Subcutaneous adipose tissue (tissue), 4 donors: ENCODE data around the gene ATF6. TPM values are rescaled to one million over a fixed set of nuclear protein-coding genes. Genes with fewer than 3 reads are reported as not detected.

Experiments
- total RNA-seq, 4 donors: library from RNA; depleted of rRNA; stranded (reverse); fragments of >200 nt; gene quantifications; one replicate each; pipeline ENCODE4 v1.1.0, GENCODE V29; 2016
- TF ChIP-seq, protein P1 (sequence below): fragments of 450-650 bp; IDR thresholded peaks from one replicate; pipeline ENCODE4 v1.5.1; 2016; ENCODE audit warnings: low read depth, mild to moderate bottlenecking, control low read depth, antibody characterized with exemption, moderate library complexity

The ATF6 gene
- total RNA-seq, 4 donors from 2014 or later: 22.0 to 48.9 (median 30.4) TPM

- TF ChIP-seq, protein P1, sequence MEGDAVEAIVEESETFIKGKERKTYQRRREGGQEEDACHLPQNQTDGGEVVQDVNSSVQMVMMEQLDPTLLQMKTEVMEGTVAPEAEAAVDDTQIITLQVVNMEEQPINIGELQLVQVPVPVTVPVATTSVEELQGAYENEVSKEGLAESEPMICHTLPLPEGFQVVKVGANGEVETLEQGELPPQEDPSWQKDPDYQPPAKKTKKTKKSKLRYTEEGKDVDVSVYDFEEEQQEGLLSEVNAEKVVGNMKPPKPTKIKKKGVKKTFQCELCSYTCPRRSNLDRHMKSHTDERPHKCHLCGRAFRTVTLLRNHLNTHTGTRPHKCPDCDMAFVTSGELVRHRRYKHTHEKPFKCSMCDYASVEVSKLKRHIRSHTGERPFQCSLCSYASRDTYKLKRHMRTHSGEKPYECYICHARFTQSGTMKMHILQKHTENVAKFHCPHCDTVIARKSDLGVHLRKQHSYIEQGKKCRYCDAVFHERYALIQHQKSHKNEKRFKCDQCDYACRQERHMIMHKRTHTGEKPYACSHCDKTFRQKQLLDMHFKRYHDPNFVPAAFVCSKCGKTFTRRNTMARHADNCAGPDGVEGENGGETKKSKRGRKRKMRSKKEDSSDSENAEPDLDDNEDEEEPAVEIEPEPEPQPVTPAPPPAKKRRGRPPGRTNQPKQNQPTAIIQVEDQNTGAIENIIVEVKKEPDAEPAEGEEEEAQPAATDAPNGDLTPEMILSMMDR: no peak
Measured at GRCh38 chr1:161900160-161900559, 134.0 kb downstream of the ATF6 start.

- TF ChIP-seq, protein P1: no peak
Measured at GRCh38 chr1:161902182-161902581, 136.1 kb downstream of the ATF6 start.

GRCh38 chr1:161905269-161905884 lies 139.3 kb downstream of the ATF6 start:
- TF ChIP-seq, protein P1: no peak

GRCh38 chr1:161907265-161907664 lies 141.1 kb downstream of the ATF6 start:
- TF ChIP-seq, protein P1: no peak

DNA sequence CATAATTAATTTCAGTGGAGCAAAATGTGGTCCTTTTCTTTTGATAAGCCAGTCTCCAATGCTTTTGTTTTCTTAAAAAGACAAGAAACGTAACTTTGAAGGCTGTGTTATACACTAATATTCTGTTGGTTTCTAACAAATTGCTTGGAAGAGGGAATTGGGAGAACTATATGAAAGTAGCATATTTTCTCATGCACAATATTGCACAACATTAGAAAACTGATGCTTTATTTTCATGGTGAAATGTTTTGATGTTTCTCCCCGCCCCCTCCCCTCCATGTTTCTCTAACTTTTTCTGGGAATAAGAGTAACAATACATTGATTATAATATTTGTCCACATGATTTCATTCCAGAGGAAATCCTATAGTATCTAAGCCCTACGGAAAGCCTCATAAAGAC lies 142.1 kb downstream of the ATF6 start:
- TF ChIP-seq, protein P1: no peak

DNA sequence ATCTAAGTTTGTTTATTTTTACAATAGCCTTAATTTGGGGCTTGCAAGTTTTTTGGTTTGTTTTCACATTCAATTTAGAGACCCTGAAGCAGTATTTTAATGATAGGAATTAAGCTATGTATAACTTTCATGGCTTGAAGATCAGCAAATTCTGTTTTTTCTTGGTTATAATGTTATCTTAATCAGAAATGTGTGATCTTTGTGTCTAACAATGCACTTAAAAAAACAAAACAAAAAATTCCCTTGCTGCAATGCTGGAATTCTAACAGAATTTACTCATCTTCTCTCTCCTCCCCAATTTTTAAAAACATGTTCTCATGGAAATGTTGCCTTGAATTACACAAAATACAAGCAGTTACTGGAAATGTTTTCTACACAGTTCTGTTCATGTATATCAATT lies 144.5 kb downstream of the ATF6 start:
- TF ChIP-seq, protein P1: no peak

DNA sequence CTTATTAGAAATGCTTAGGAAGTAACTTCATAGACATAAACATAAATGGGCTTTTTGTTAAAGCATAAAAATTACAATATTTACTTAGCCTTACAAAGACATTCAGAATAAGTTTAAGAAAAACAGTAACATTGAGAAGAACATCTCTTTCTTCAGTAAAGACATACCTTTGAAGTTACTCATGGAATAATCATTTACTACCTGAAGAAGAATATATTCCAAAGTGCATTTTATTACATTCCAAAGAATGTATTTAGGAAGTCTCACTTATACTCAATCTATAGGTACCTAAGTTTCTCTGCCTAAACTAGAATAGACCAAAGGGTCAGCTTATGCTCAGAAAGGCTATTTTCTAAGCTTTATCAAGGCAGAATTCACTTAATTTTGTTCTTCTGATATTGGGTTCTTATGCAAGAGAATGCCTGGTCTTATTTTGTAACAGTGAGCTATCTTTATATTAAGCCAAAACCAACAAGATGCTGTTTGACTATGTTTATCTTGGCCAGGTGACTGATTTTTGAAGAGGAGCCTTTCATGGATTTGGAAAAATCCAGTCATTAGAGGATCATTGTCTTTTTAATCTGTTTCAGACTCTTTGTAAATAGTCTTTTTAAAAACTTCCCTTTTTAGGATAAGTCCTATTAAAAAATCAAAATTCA lies 147.5 kb downstream of the ATF6 start:
- TF ChIP-seq, protein P1: no peak
